Measurements from ENCODE around the gene SH3PXD2B. TPM values are rescaled to one million over a fixed set of nuclear protein-coding genes. Genes with fewer than 3 reads are reported as not detected.
A peak's percentile ranks its signal among the peaks of the same experiment; 100 is the strongest.
"Not testable (repeated sequence)": the region's sequence is repeated elsewhere in the genome, so short reads cannot be mapped to it uniquely, and the experiment has no call there.

Gene SH3PXD2B
- total and polyA plus RNA-seq, 8 donors, result 6.7 to 63.0 (median 20.5) TPM

DNA sequence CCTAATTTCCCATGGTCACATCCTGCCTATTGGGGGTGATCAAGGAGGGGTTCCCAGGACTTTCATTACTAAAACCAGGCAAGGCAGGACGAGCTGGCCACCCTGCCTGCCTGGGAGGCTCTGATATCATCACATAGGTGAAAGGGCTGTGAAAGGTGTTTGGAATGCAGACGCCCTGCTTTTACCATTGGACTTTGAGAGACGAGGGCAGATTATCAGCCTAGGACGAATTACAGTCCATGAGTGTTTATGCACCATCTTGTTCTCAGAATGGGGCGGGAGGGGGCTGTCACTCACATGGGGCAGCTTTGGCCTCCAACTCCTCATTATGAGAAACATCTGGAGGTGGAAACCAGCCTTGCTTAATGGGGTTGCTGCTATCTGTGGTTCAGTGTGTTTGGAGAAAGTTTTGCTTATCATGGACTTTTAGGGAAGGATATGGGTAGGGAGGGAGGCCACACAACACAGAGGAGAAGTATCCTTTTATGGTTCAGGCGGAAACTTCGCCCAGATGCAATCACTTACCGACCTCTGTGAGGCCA, 101.0 kb downstream of the SH3PXD2B start:
- 83 to 89% (median 85%) methylated on average over 8 of the region's 8 CpGs for WGBS, 5 donors
- H3K4me1 ChIP-seq, result peaks cover 10 to 24% (median 16%) of the 10 kb centered on the region in 4 donors
- no peaks in the 10 kb centered on the region for H3K27me3 ChIP-seq
- no peak overlapping the region for H3K4me3 ChIP-seq
- H3K9me3 ChIP-seq, result no peaks in the 10 kb centered on the region
- TF ChIP-seq POLR2A (IDR thresholded peaks at IDR 0.05) (no peak), EP300 (IDR thresholded peaks at IDR 0.05) (no peak), POLR2AphosphoS5 (IDR thresholded peaks at IDR 0.05) (no peak)
- TF ChIP-seq, protein P1, sequence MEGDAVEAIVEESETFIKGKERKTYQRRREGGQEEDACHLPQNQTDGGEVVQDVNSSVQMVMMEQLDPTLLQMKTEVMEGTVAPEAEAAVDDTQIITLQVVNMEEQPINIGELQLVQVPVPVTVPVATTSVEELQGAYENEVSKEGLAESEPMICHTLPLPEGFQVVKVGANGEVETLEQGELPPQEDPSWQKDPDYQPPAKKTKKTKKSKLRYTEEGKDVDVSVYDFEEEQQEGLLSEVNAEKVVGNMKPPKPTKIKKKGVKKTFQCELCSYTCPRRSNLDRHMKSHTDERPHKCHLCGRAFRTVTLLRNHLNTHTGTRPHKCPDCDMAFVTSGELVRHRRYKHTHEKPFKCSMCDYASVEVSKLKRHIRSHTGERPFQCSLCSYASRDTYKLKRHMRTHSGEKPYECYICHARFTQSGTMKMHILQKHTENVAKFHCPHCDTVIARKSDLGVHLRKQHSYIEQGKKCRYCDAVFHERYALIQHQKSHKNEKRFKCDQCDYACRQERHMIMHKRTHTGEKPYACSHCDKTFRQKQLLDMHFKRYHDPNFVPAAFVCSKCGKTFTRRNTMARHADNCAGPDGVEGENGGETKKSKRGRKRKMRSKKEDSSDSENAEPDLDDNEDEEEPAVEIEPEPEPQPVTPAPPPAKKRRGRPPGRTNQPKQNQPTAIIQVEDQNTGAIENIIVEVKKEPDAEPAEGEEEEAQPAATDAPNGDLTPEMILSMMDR (IDR thresholded peaks at IDR 0.05), result no peak
- H3K36me3 ChIP-seq, result peaks cover 28 to 94% (median 89%) of the 10 kb centered on the region in 4 donors
- intact Hi-C loops (cut with DNase I; ENCODE audit: low total_unique reads), result no loop called here
- H3K27ac ChIP-seq, result no peak overlapping the region
- no peak for DNase-seq

DNA sequence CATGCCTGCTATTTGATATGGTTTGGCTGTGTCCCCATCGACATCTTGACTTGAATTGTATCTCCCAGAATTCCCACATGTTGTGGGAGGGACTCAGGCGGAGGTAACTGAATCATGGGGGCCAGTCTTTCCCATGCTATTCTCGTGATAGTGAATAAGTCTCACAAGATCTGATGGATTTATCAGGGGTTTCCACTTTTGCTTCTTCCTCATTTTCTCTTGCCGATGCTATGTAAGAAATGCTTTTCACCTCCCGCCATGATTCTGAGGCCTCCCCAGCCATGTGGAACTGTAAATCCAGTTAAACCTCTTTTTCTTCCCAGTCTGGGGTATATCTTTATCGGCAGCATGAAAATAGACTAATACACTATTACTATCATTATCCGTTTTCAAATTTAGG, 101.8 kb downstream of the SH3PXD2B start:
- H3K27me3 ChIP-seq; DNase-seq; intact Hi-C loops (cut with DNase I; ENCODE audit: low total_unique reads); H3K9me3 ChIP-seq; H3K4me3 ChIP-seq; H3K27ac ChIP-seq: not testable (repeated sequence)
- 92 to 97% (median 94%) methylated on average over 7 of the region's 7 CpGs for WGBS, 5 donors
- Histone ChIP-seq H3K4me1 (peaks cover 10 to 32% (median 22%) of the 10 kb centered on the region in 4 donors), H3K36me3 (peaks cover 26 to 94% (median 89%) of the 10 kb centered on the region in 4 donors)

DNA sequence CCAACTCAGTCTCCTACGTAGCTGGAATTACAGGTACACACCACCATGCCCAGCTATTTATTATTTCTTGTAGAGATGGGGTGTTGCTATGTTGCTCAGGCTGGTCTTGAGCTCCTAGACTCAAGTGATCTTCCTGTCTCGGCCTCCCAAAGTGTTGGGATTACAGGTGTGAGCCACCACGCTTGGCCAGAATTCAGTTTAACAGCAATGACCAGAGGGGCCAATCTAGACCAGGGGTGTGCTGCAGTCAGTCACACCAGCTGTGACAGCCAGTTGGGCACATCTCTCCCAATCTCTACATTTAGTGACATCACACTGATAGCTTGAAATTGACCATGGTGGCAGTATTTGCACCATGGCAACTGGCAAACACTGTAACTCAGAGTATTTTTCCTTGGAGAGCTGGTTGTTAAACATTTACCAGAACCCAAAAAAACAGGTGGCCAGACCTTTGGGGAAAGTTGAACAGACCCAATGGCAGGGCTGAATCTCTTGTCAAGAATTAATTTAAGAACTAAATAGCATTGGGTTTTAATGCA, 103.0 kb downstream of the SH3PXD2B start:
- Histone ChIP-seq H3K36me3 (peaks cover 30 to 94% (median 91%) of the 10 kb centered on the region in 4 donors), H3K4me1 (peaks cover 10 to 36% (median 23%) of the 10 kb centered on the region in 4 donors), H3K27ac (no peak overlapping the region), H3K4me3 (no peak overlapping the region), H3K9me3 (no peaks in the 10 kb centered on the region), H3K27me3 (no peaks in the 10 kb centered on the region)
- 94 to 97% (median 96%) methylated on average over 3 of the region's 3 CpGs for WGBS, 5 donors
- peak in 1 of 2 donors; percentile 29 for DNase-seq
- TF ChIP-seq POLR2A (IDR thresholded peaks at IDR 0.05) (no peak), EP300 (IDR thresholded peaks at IDR 0.05) (no peak), POLR2AphosphoS5 (IDR thresholded peaks at IDR 0.05) (no peak)
- TF ChIP-seq, protein P1 (IDR thresholded peaks at IDR 0.05), result no peak
- intact Hi-C loops (cut with DNase I; ENCODE audit: low total_unique reads), result no loop called here

DNA sequence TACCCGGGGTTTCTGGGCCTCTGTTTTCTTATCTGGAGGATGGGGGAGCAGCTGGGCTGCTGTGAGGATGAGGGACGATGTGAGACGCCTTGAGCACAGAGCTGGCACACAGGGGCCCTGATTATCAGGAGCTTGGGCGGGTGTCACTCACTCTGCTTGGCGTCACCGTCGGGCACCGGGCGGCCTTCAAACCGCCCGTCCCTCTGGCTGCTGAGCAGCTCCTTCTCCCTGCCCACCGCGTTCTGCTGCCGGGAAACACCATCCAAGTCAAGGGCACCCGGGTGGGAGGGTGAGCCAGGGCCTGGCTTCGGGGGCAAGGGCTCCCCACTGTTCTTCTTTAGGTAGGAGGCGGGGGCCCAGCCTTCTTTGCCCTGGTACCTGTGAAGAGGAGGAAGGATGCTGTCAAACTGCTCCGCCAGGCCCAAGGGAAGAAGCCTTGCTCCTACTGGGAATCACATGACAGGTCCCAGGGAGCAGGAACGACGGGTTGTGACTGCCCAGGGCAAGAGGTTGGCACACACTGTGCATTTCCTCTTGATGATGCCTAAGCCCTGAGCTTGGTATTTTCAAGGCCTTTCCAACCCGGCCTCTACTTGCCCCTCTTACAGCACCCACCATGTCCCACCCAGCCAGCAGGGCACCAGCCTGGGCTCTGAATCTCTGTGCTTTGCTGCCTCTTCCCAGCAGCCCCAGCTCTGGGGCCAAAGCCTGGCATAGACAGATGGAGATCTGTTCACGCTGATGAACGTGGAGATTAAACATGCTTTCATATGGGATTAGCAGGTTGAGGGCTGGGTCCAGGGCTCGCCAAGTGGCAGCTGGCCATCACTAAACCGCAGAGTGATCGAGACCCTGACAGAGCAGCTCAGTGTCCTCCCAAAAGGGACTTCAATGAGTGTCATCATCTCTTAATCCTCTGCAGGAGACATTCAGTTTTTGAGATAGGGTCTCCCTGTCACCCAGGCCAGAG, 103.8 kb downstream of the SH3PXD2B start:
- no peaks in the 10 kb centered on the region for H3K27me3 ChIP-seq
- intact Hi-C loops (cut with DNase I; ENCODE audit: low total_unique reads), result no loop called here
- peaks cover 10 to 31% (median 17%) of the 10 kb centered on the region in 4 donors for H3K4me1 ChIP-seq
- WGBS, 5 donors, result 90 to 94% (median 93%) methylated on average over 20 to 26 of the region's 26 CpGs
- H3K9me3 ChIP-seq, result no peaks in the 10 kb centered on the region
- no peak overlapping the region for H3K4me3 ChIP-seq
- peaks cover 32 to 96% (median 93%) of the 10 kb centered on the region in 4 donors for H3K36me3 ChIP-seq
- TF ChIP-seq EP300 (IDR thresholded peaks at IDR 0.05) (no peak), POLR2A (IDR thresholded peaks at IDR 0.05) (no peak), POLR2AphosphoS5 (IDR thresholded peaks at IDR 0.05) (no peak)
- TF ChIP-seq, protein P1 (IDR thresholded peaks at IDR 0.05), result no peak
- no peak overlapping the region for H3K27ac ChIP-seq
- DNase-seq, result no peak

DNA sequence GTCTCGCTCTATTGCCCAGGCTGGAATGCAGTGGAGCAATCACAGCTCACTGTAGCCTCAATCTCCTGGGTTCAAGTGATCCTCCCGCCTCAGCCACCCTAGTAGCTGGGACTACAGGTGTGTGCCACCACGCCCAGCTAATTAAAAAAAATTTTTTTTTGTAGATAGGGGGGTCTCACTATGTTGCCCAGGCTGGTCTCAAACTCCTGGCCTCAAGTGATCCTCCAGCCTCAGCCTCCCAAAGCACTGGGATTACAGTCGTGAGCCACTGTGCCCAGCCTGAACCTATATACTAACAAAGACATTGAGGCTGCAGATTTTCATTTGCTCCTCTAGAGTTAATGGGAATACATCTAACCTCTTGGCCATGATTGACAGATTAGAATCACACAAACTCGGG, 105.6 kb downstream of the SH3PXD2B start:
- H3K27ac ChIP-seq; DNase-seq; H3K27me3 ChIP-seq; intact Hi-C loops (cut with DNase I; ENCODE audit: low total_unique reads); H3K4me3 ChIP-seq; H3K9me3 ChIP-seq: not testable (repeated sequence)
- 88 to 91% (median 89%) methylated on average over 5 of the region's 5 CpGs for WGBS, 5 donors
- peaks cover 32 to 96% (median 96%) of the 10 kb centered on the region in 4 donors for H3K36me3 ChIP-seq
- peaks cover 0 to 13% (median 7%) of the 10 kb centered on the region in 4 donors for H3K4me1 ChIP-seq

Data from stomach (tissue), 9 donors.